Measurements from ENCODE around the gene ACRBP. TPM values are rescaled to one million over a fixed set of nuclear protein-coding genes. Genes with fewer than 3 reads are reported as not detected.
"Not testable (repeated sequence)": the region's sequence is repeated elsewhere in the genome, so short reads cannot be mapped to it uniquely, and the experiment has no call there.

The ACRBP gene
- total RNA-seq, 2 donors from 2014 or later = 0.60 to 0.88 TPM

- ATAC-seq (no peak), DNase-seq (peak; percentile 43)
- intact Hi-C loops (cut with DNase I) = loop anchor here in 1 of 2 donors (5.0 kb wide), 1 partner anchor 37 kb away; the partner anchor contains the start of gene NOP2
Measured at GRCh38 chr12:6604259-6605029, 42.8 kb downstream of the ACRBP start.

- peak; percentile 62 for DNase-seq
- ATAC-seq = peak in 1 of 2 donors; percentile 10
- intact Hi-C loops (cut with DNase I) = no loop called here
Measured at GRCh38 chr12:6603095-6603567, 44.1 kb downstream of the ACRBP start.

DNA sequence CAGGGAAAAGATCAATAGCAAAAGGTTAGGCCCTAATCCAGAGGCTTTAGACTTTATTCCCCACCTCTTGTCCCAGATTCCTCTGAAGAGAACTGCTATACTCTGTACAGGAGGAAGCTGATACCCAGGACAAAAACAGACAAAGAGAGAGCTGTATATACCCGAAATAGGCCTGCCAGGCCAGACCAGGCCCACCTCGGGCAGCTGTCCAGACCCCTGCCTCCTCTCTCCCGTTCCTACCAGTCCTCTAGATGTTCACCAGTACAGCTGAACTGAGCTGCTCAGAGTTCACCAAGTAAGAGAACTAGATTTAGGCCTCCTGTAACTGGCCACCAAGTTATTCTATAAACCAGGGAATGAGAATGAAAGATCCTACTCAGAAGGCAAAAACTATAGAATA lies 44.7 kb downstream of the ACRBP start:
- intact Hi-C loops (cut with DNase I) = no loop called here
- no peak for DNase-seq
- no peak for ATAC-seq

- ATAC-seq; intact Hi-C loops (cut with DNase I); DNase-seq: not testable (repeated sequence)
Measured at GRCh38 chr12:6595673-6596072, 51.6 kb downstream of the ACRBP start.

GRCh38 chr12:6592087-6592486 lies 55.1 kb downstream of the ACRBP start:
- intact Hi-C loops (cut with DNase I) = no loop called here
- ATAC-seq = no peak
- no peak for DNase-seq

Other genes with a start within 250 kb of the ACRBP start
- under 1 TPM; 0.26 to 0.35 TPM for gene CD27, start 202.5 kb downstream of the ACRBP start, total RNA-seq
- 10 to 100 TPM; 11.8 to 15.2 TPM for gene TAPBPL, start 195.4 kb downstream of the ACRBP start, total RNA-seq
- gene VAMP1, start 176.8 kb downstream of the ACRBP start, total RNA-seq = 1 to 10 TPM; 3.6 to 6.2 TPM
- gene MRPL51, start 154.2 kb downstream of the ACRBP start, total RNA-seq = 100 to 1,000 TPM; 202 to 203 TPM
- gene NCAPD2, start 153.3 kb downstream of the ACRBP start, total RNA-seq = 10 to 100 TPM; 12.4 to 15.8 TPM
- 1,000 to 10,000 TPM; 3,044 to 4,078 TPM for gene GAPDH, start 112.9 kb downstream of the ACRBP start, total RNA-seq
- 10 to 100 TPM; 18.1 to 19.5 TPM for gene IFFO1, start 91.4 kb downstream of the ACRBP start, total RNA-seq
- 10 to 100 TPM; 16.0 to 30.5 TPM for gene NOP2, start 79.1 kb downstream of the ACRBP start, total RNA-seq
- gene CHD4, start 40.1 kb downstream of the ACRBP start, total RNA-seq = 100 to 1,000 TPM; 117 to 151 TPM
- 1 to 10 TPM; 1.8 to 2.9 TPM for gene LPAR5, start 11.5 kb downstream of the ACRBP start, total RNA-seq
- 10 to 100 TPM; 16.8 to 28.5 TPM for gene ING4, start 15.7 kb upstream of the ACRBP start, total RNA-seq
- gene ZNF384, start 41.9 kb upstream of the ACRBP start, total RNA-seq = 10 to 100 TPM; 28.3 to 31.2 TPM
- gene PIANP, start 53.4 kb upstream of the ACRBP start, total RNA-seq = under 1 TPM; 0.18 to 0.42 TPM
- 10 to 100 TPM; 61.3 to 71.2 TPM for gene COPS7A, start 76.6 kb upstream of the ACRBP start, total RNA-seq
- 100 to 1,000 TPM; 118 to 149 TPM for gene MLF2, start 105.7 kb upstream of the ACRBP start, total RNA-seq
- gene PTMS, start 118.9 kb upstream of the ACRBP start, total RNA-seq = 100 to 1,000 TPM; 164 to 189 TPM
- under 1 TPM; 0.62 to 0.97 TPM for gene LAG3, start 125.1 kb upstream of the ACRBP start, total RNA-seq
- gene CD4, start 142.1 kb upstream of the ACRBP start, total RNA-seq = 10 to 100 TPM; 11.6 to 24.2 TPM
- 1 to 10 TPM; 5.3 to 8.4 TPM for gene GPR162, start 174.4 kb upstream of the ACRBP start, total RNA-seq
- 10 to 100 TPM; 13.2 to 22.3 TPM for gene P3H3, start 181.0 kb upstream of the ACRBP start, total RNA-seq
- gene GNB3, start 193.5 kb upstream of the ACRBP start, total RNA-seq = 1 to 10 TPM; 2.3 to 5.8 TPM
- gene CDCA3, start 203.9 kb upstream of the ACRBP start, total RNA-seq = under 1 TPM in 1 of 2 donors, not detected in 1; 0.82 TPM
- 10 to 100 TPM; 63.4 to 65.4 TPM for gene USP5, start 204.7 kb upstream of the ACRBP start, total RNA-seq
- 100 to 1,000 TPM; 642 to 858 TPM for gene TPI1, start 220.1 kb upstream of the ACRBP start, total RNA-seq
- 1 to 10 TPM; 3.7 to 4.1 TPM for gene SPSB2, start 225.9 kb upstream of the ACRBP start, total RNA-seq